ENCODE data around the gene ABCA12.

DNA sequence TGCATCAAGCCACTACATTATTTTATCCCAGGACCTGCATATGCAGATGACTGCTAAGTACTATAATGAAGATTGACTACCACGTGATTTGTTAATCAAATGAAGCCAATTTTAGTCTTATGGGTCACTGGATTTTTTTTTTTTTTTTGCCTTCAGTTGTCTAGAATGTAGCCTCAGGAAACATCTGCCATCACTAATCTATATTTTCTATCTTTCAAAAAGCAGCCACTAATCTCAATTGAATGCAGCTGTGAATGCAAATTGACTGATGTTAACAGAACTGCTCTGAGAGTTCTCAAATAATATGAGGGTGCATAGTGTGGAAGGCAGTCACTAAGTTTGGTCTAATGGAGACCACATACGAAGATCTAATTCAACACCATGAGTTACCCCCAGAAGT is 106.3 kb downstream of the ABCA12 start:
- TF ChIP-seq, protein P1, sequence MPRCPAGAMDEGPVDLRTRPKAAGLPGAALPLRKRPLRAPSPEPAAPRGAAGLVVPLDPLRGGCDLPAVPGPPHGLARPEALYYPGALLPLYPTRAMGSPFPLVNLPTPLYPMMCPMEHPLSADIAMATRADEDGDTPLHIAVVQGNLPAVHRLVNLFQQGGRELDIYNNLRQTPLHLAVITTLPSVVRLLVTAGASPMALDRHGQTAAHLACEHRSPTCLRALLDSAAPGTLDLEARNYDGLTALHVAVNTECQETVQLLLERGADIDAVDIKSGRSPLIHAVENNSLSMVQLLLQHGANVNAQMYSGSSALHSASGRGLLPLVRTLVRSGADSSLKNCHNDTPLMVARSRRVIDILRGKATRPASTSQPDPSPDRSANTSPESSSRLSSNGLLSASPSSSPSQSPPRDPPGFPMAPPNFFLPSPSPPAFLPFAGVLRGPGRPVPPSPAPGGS (CRISPR knock-in tag; IDR thresholded peaks at IDR 0.05): no peak
- no peak for TF ChIP-seq ZNF256 (CRISPR knock-in tag; conservative IDR thresholded peaks at IDR 0.05)
- TF ChIP-seq, protein P2, sequence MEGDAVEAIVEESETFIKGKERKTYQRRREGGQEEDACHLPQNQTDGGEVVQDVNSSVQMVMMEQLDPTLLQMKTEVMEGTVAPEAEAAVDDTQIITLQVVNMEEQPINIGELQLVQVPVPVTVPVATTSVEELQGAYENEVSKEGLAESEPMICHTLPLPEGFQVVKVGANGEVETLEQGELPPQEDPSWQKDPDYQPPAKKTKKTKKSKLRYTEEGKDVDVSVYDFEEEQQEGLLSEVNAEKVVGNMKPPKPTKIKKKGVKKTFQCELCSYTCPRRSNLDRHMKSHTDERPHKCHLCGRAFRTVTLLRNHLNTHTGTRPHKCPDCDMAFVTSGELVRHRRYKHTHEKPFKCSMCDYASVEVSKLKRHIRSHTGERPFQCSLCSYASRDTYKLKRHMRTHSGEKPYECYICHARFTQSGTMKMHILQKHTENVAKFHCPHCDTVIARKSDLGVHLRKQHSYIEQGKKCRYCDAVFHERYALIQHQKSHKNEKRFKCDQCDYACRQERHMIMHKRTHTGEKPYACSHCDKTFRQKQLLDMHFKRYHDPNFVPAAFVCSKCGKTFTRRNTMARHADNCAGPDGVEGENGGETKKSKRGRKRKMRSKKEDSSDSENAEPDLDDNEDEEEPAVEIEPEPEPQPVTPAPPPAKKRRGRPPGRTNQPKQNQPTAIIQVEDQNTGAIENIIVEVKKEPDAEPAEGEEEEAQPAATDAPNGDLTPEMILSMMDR (CRISPR knock-in tag; IDR thresholded peaks at IDR 0.05): no peak
- no peak for TF ChIP-seq RAD51 (IDR thresholded peaks at IDR 0.05; ENCODE audit: borderline replicate concordance)
- no peak for TF ChIP-seq HDAC1 (CRISPR knock-in tag; IDR thresholded peaks at IDR 0.05)
- no peak for TF ChIP-seq CHD2 (IDR thresholded peaks at IDR 0.05; ENCODE audit: low read depth, low read length)
- TF ChIP-seq PPARG (CRISPR knock-in tag; conservative IDR thresholded peaks at IDR 0.05): no peak
- TF ChIP-seq, protein P3, sequence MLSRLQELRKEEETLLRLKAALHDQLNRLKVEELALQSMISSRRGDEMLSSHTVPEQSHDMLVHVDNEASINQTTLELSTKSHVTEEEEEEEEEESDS (CRISPR knock-in tag; IDR thresholded peaks at IDR 0.05; ENCODE audit: borderline replicate concordance): no peak
- no peak for TF ChIP-seq RORA (CRISPR knock-in tag; IDR thresholded peaks at IDR 0.05)
- TF ChIP-seq PRPF4 (IDR thresholded peaks at IDR 0.05; ENCODE audit: low read depth, low read length, poor library complexity, severe bottlenecking): no peak
- TF ChIP-seq, protein P4, sequence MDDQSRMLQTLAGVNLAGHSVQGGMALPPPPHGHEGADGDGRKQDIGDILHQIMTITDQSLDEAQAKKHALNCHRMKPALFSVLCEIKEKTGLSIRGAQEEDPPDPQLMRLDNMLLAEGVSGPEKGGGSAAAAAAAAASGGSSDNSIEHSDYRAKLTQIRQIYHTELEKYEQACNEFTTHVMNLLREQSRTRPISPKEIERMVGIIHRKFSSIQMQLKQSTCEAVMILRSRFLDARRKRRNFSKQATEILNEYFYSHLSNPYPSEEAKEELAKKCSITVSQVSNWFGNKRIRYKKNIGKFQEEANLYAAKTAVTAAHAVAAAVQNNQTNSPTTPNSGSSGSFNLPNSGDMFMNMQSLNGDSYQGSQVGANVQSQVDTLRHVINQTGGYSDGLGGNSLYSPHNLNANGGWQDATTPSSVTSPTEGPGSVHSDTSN (CRISPR knock-in tag; IDR thresholded peaks at IDR 0.05; ENCODE audit: borderline replicate concordance): no peak
- TF ChIP-seq DPF2 (CRISPR knock-in tag; IDR thresholded peaks at IDR 0.05; ENCODE audit: borderline replicate concordance, low read depth): no peak
- no peak for TF ChIP-seq TRIM24 (CRISPR knock-in tag; IDR thresholded peaks at IDR 0.05)
- TF ChIP-seq PTBP1 (IDR thresholded peaks at IDR 0.05; ENCODE audit: low read depth, low read length, poor library complexity, severe bottlenecking): no peak

Data from HepG2 (cell line).